Measurements from ENCODE around the gene CDK9.

Gene CDK9

DNA sequence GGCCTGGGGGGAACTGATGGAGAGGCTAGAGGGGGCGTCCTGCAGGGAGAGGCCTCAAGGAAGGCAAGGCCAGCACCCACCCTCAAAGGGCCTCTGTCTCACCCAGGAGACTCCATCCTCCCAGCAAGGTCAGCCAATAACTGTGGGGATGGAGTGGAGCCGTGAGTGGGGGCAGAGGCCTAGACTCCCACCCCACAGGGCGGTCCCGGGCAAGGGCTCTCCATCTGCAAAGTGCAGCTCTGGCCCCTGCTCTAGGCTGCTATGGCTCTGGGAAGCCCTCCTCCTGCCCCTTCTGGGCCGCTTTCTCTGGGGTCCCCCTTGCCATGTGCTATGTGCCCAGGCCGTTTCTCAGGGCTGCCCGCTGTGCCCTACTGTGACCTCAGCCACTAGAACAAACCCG is 30.9 kb downstream of the CDK9 start:
- no peak overlapping the region for H3K4me3 ChIP-seq (ENCODE audit: low read depth, low read length)
- no peaks in the 10 kb centered on the region for H3K27me3 ChIP-seq (ENCODE audit: control insufficient read depth, insufficient read depth, low read length)
- no peak overlapping the region for H3K9ac ChIP-seq (ENCODE audit: low read length)
- H3K36me3 ChIP-seq (ENCODE audit: control insufficient read depth, insufficient read depth, low read length): peaks cover 40% of the 10 kb centered on the region
- H3K9me3 ChIP-seq (ENCODE audit: control insufficient read depth, insufficient read depth, low read depth, low read length): no peaks in the 10 kb centered on the region
- H3K4me1 ChIP-seq (ENCODE audit: control insufficient read depth, insufficient read depth, low read length): no peaks in the 10 kb centered on the region
- no peak overlapping the region for H3K27ac ChIP-seq (ENCODE audit: low read depth, low read length)

DNA sequence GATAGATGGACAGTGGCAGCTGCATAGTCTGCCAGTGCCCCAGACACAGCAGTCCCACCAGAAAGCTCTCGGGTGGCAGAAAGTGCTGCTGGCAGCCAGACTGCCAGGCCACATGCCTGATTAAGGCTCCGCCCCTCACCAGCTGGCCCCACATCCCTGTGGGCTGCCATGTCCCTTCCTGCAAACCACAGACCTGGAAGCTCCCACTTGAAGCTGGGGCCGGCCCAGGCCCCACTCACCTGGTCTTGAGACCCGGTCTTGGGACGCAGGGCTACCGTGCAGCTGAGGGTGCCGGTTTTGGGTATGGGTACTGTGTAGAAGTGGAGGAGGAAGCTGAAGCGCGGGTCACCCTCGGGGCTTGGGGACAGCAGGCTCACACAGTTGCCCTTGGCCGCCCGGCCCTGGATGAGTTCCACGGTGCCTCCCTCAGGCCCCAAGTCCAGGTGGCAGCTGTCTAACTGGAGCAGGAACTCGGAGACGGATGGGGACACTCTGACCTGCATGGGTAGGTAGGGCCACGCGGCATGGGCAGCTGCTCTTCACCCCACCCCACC is 32.1 kb downstream of the CDK9 start:
- no peak overlapping the region for H3K27ac ChIP-seq (ENCODE audit: low read depth, low read length)
- no peaks in the 10 kb centered on the region for H3K4me1 ChIP-seq (ENCODE audit: control insufficient read depth, insufficient read depth, low read length)
- peaks cover 29% of the 10 kb centered on the region for H3K36me3 ChIP-seq (ENCODE audit: control insufficient read depth, insufficient read depth, low read length)
- H3K4me3 ChIP-seq (ENCODE audit: low read depth, low read length): no peak overlapping the region
- H3K9ac ChIP-seq (ENCODE audit: low read length): no peak overlapping the region
- no peaks in the 10 kb centered on the region for H3K9me3 ChIP-seq (ENCODE audit: control insufficient read depth, insufficient read depth, low read depth, low read length)
- H3K27me3 ChIP-seq (ENCODE audit: control insufficient read depth, insufficient read depth, low read length): no peaks in the 10 kb centered on the region

DNA sequence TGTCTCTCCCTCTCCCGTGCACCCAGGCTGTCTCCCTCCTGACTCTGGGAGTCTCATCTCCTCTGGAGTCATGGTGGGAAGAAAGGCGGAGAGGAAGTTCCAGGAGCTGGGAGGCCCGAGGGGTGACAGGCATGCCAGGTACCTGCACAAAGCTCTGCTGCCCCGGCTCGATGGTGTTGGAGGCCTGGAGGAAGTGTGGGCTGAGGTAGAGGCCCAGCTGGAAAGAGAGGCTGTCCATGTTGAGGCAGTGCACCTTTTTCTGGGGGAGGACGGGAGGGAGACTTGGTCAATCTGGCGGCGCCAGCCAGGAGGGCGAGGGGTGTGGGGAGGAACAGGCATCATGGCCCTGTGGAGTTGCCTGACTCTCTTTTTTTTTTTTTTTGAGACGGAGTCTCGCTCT is 32.7 kb downstream of the CDK9 start:
- H3K36me3 ChIP-seq (ENCODE audit: control insufficient read depth, insufficient read depth, low read length): peaks cover 23% of the 10 kb centered on the region
- no peak overlapping the region for H3K27ac ChIP-seq (ENCODE audit: low read depth, low read length)
- no peaks in the 10 kb centered on the region for H3K4me1 ChIP-seq (ENCODE audit: control insufficient read depth, insufficient read depth, low read length)
- no peaks in the 10 kb centered on the region for H3K9me3 ChIP-seq (ENCODE audit: control insufficient read depth, insufficient read depth, low read depth, low read length)
- H3K4me3 ChIP-seq (ENCODE audit: low read depth, low read length): no peak overlapping the region
- no peak overlapping the region for H3K9ac ChIP-seq (ENCODE audit: low read length)
- no peaks in the 10 kb centered on the region for H3K27me3 ChIP-seq (ENCODE audit: control insufficient read depth, insufficient read depth, low read length)

DNA sequence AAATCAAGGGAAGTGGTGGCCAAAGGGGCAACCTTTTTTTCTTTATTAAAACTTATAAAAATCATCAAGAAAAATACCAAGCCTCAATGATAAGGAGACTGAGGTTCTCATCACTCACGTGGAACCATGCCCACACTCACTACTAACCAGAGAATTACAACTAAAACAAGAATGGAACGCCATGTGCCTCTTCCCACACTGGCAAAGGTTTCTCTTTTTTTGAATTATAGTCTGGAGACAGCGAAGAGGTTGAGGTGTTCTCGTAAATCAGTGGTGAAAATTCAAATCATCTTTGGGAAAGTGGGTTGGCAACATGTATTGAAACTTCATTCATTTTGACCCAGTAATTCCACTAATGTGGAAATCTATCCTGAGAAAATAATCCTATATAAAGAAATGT is 36.3 kb downstream of the CDK9 start:
- Histone ChIP-seq H3K27ac (ENCODE audit: low read depth, low read length) (no peak overlapping the region), H3K9ac (ENCODE audit: low read length) (no peak overlapping the region), H3K27me3 (ENCODE audit: control insufficient read depth, insufficient read depth, low read length) (peaks cover 12% of the 10 kb centered on the region), H3K9me3 (ENCODE audit: control insufficient read depth, insufficient read depth, low read depth, low read length) (no peaks in the 10 kb centered on the region), H3K4me3 (ENCODE audit: low read depth, low read length) (no peak overlapping the region), H3K4me1 (ENCODE audit: control insufficient read depth, insufficient read depth, low read length) (peaks cover 12% of the 10 kb centered on the region; the same call in 1 of the 2 replicates), H3K36me3 (ENCODE audit: control insufficient read depth, insufficient read depth, low read length) (peaks cover 6% of the 10 kb centered on the region; the same call in 1 of the 2 replicates)

DNA sequence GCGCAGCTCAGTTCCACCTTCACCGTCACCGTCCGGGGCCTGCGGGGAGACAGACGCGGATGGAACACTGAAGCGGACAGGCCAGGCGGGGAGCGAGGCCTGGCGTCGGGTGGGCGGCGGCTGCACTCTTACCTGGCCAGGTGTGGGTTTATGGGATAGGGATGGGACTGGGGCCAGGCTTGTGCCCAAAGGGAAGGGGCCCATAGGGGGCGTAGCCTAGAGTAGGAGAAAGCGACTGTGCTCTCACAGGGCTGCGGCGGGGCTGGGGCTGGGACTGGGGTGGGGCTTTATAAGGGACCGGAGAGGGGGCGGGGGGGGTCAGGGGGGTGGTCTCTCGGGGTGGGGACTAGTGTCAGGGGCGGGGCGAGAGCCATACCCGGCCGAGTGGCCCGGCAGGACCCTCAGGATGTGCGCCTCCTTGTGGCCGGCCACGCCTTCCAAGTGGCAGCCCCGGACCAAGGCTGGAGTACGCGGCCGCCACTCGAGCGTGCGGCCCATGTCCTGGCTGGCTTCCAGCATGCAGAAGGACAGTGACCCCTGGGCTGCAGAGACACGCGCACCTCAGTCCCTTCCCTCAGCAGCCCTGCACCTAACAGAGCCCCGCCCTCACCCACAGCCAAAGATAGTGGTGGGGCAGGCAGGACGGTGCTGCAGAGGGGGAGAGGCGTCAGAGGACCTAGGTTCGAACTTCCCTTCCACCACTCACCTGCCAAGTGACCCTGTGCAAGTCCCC is 39.7 kb downstream of the CDK9 start:
- Histone ChIP-seq H3K27ac (ENCODE audit: low read depth, low read length) (no peak overlapping the region), H3K4me3 (ENCODE audit: low read depth, low read length) (peak overlapping the region; percentile 47), H3K9me3 (ENCODE audit: control insufficient read depth, insufficient read depth, low read depth, low read length) (no peaks in the 10 kb centered on the region), H3K36me3 (ENCODE audit: control insufficient read depth, insufficient read depth, low read length) (no peaks in the 10 kb centered on the region), H3K4me1 (ENCODE audit: control insufficient read depth, insufficient read depth, low read length) (peaks cover 22% of the 10 kb centered on the region), H3K9ac (ENCODE audit: low read length) (peak overlapping the region; percentile 45), H3K27me3 (ENCODE audit: control insufficient read depth, insufficient read depth, low read length) (peaks cover 15% of the 10 kb centered on the region)

DNA sequence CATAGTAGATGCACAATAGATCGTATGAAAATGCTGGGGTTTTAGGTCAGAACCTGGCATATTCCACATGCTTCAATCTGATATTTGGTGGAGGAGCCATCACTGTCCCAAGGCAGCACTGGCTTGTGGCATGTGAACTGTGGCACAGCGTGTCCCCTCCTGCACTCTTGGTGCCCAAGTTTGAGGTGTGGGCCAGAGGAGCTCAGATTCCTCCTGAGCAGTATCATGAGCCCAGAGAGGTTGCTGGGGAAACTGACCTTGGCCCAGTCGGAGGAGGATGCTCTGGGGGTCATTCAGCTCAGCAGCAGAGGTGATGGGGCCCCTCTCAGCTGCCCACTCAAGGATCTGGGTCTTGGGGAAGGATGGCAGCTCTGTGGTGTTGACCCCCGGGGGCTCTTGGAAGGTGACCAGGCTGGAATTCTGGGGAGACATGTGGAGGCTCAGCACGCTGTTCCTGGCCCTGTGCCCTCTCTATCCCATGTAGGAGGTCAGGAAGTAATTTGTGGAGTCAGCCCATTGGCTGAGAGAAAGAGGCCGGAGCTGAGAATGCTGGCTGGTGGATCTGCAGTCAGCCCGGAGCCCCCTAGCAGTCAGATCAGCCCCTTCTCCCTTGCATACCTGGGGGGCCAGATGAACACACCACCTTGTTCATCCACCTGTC is 40.5 kb downstream of the CDK9 start:
- H3K4me1 ChIP-seq (ENCODE audit: control insufficient read depth, insufficient read depth, low read length): peaks cover 22% of the 10 kb centered on the region
- no peaks in the 10 kb centered on the region for H3K9me3 ChIP-seq (ENCODE audit: control insufficient read depth, insufficient read depth, low read depth, low read length)
- peaks cover 15% of the 10 kb centered on the region for H3K27me3 ChIP-seq (ENCODE audit: control insufficient read depth, insufficient read depth, low read length)
- no peak overlapping the region for H3K4me3 ChIP-seq (ENCODE audit: low read depth, low read length)
- no peak overlapping the region for H3K9ac ChIP-seq (ENCODE audit: low read length)
- no peak overlapping the region for H3K27ac ChIP-seq (ENCODE audit: low read depth, low read length)
- H3K36me3 ChIP-seq (ENCODE audit: control insufficient read depth, insufficient read depth, low read length): no peaks in the 10 kb centered on the region

DNA sequence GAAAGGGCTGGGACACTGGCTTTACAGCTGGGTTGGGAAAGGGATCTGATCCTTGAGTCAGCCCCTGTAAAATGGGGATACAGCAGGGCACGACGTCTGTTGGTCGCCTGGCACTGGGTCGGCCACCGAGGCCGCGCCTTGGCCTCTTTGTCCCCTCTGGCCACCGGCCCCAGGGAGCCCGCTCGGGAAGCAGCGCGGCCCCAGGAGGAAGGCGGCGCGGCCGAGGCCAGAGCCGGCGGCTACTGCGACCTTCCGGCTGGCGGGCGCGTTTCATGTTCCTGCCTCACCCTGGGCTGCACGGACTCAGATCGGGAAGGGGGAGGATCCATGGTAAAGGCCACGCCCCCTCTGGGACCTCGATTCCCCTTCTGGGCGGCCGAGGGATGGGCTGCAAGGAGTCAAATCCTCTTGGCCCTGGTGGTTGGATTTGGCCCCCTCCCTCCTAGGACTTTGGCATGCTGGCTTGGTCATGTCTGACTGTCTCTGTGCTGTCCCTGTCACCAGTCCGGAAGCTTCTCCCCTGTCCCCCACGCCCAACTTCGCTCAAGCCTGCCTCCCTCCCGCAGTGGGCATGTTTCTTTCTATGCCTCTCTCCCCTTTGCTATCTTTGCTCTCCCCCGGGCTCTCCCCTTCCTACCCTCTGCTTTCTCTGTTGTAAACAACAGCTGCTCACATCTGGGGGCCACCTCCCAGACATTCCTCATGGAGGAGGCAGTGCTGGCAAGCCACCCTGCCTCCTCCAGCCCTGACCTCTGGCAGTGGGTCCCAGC is 42.6 kb downstream of the CDK9 start:
- H3K27ac ChIP-seq (ENCODE audit: low read depth, low read length): no peak overlapping the region
- H3K27me3 ChIP-seq (ENCODE audit: control insufficient read depth, insufficient read depth, low read length): peaks cover 15% of the 10 kb centered on the region
- peak overlapping the region; percentile 46 for H3K4me3 ChIP-seq (ENCODE audit: low read depth, low read length)
- H3K4me1 ChIP-seq (ENCODE audit: control insufficient read depth, insufficient read depth, low read length): peaks cover 22% of the 10 kb centered on the region
- H3K36me3 ChIP-seq (ENCODE audit: control insufficient read depth, insufficient read depth, low read length): no peaks in the 10 kb centered on the region
- no peaks in the 10 kb centered on the region for H3K9me3 ChIP-seq (ENCODE audit: control insufficient read depth, insufficient read depth, low read depth, low read length)
- H3K9ac ChIP-seq (ENCODE audit: low read length): peak overlapping the region; percentile 24

DNA sequence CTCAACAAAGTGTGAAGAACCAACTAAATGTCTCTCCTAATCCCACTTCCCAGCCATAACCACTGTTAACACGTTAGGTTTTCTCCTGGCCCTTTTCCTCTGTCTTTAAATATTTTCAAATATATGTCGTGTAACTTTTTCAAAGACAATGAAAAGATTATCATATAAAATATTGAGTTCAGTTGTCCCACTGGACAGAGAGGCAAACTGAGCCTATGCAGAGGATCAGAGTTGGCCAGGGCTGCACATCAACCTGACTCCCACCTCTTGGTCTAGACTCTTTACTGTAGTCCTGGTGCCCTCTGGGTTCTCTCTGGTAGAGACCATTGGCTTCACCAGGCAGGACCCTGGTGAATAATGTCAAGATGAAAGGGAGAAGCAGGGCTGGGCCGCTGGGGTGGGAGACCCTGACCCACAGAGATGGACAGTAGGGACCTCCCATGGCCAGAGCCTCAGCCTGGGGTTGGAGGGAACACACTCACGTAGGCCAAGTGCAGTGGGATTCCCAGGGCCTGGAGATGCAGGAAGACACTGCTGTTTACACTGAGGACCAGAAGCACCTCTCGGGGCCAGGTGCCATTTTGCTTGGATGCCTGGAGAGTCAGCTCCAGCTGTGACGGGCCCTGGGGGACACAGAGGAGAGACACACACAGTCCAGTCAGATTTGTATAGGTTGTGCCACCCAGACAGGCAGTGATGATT is 43.5 kb downstream of the CDK9 start:
- Histone ChIP-seq H3K4me1 (ENCODE audit: control insufficient read depth, insufficient read depth, low read length) (peaks cover 22% of the 10 kb centered on the region), H3K27me3 (ENCODE audit: control insufficient read depth, insufficient read depth, low read length) (peaks cover 15% of the 10 kb centered on the region), H3K4me3 (ENCODE audit: low read depth, low read length) (no peak overlapping the region), H3K9me3 (ENCODE audit: control insufficient read depth, insufficient read depth, low read depth, low read length) (no peaks in the 10 kb centered on the region), H3K27ac (ENCODE audit: low read depth, low read length) (no peak overlapping the region), H3K9ac (ENCODE audit: low read length) (no peak overlapping the region), H3K36me3 (ENCODE audit: control insufficient read depth, insufficient read depth, low read length) (no peaks in the 10 kb centered on the region)

DNA sequence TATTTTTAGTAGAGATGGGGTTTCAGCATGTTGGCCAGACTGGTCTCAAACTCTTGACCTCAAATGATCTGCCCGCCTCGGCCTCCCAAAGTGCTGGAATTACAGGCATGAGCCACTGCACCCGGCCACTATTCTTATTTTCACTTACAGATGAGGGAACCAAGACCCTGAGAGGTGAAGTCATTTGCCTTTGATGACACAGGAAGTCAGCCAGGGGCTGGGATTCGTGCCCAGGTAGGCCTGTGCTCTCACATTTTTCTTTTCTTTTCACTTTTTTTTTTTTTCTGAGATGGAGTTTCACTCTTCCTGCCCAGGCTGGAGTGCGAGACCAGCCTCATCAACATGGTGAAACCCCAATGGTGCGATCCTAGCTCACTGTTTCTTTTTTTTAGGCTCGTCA is 46.4 kb downstream of the CDK9 start:
- Histone ChIP-seq H3K4me3 (ENCODE audit: low read depth, low read length) (no peak overlapping the region), H3K4me1 (ENCODE audit: control insufficient read depth, insufficient read depth, low read length) (peaks cover 18% of the 10 kb centered on the region), H3K27me3 (ENCODE audit: control insufficient read depth, insufficient read depth, low read length) (0 out of 2 replicates have a peak, but pooled peaks cover 2% of the 10 kb centered on the region), H3K27ac (ENCODE audit: low read depth, low read length) (no peak overlapping the region), H3K9ac (ENCODE audit: low read length) (no peak overlapping the region), H3K9me3 (ENCODE audit: control insufficient read depth, insufficient read depth, low read depth, low read length) (no peaks in the 10 kb centered on the region), H3K36me3 (ENCODE audit: control insufficient read depth, insufficient read depth, low read length) (no peaks in the 10 kb centered on the region)

DNA sequence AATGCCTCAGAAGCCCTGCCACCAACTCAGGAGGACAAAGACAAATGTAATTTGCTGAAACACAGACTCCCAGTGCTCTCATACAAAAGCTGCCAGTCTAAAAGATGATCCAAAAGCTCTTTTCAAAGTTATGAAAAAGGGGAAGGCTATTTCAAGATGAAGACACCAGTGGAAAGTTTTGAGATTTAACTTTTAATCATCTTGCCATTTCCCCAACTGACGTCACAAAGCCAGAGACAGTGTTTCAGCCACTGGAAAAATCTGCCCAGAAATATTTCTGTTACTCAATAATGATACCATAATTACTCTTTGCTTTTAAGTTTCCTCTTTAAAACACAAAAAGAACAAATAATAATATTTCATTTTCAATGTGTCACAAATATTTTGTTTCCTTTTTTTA is 47.7 kb downstream of the CDK9 start:
- Histone ChIP-seq H3K9ac (ENCODE audit: low read length) (no peak overlapping the region), H3K9me3 (ENCODE audit: control insufficient read depth, insufficient read depth, low read depth, low read length) (no peaks in the 10 kb centered on the region), H3K4me1 (ENCODE audit: control insufficient read depth, insufficient read depth, low read length) (peaks cover 20% of the 10 kb centered on the region), H3K4me3 (ENCODE audit: low read depth, low read length) (no peak overlapping the region), H3K27me3 (ENCODE audit: control insufficient read depth, insufficient read depth, low read length) (no peaks in the 10 kb centered on the region), H3K36me3 (ENCODE audit: control insufficient read depth, insufficient read depth, low read length) (no peaks in the 10 kb centered on the region), H3K27ac (ENCODE audit: low read depth, low read length) (no peak overlapping the region)
